TTC549 (cell line): ENCODE results near the gene LRP2BP.
"Not testable (repeated sequence)": the region's sequence is repeated elsewhere in the genome, so short reads cannot be mapped to it uniquely, and the experiment has no call there.

Experiments used
- FAIRE-seq: peaks from 2 replicates; lab custom pipeline; 2012; peaks lifted over from hg19 to GRCh38; lab: Jason Lieb, UNC

The LRP2BP gene

GRCh38 chr4:185361872-185362271 is 33.9 kb downstream of the LRP2BP start:
- no peak for FAIRE-seq

- FAIRE-seq: no peak
These were observed 35.8 kb downstream of the LRP2BP start for GRCh38 chr4:185359767-185360446.

- FAIRE-seq: no peak
These were observed 36.8 kb downstream of the LRP2BP start for GRCh38 chr4:185358959-185359358.

- no peak for FAIRE-seq
These were observed 37.2 kb downstream of the LRP2BP start for GRCh38 chr4:185358514-185358913.

GRCh38 chr4:185357733-185358440 is 37.8 kb downstream of the LRP2BP start:
- FAIRE-seq: no peak

- no peak for FAIRE-seq
These were observed 38.5 kb downstream of the LRP2BP start for GRCh38 chr4:185357211-185357610.

- no peak for FAIRE-seq
These were observed 43.0 kb downstream of the LRP2BP start for GRCh38 chr4:185352741-185353140.

GRCh38 chr4:185352202-185352601 is 43.5 kb downstream of the LRP2BP start:
- no peak for FAIRE-seq

- no peak for FAIRE-seq
These were observed 44.0 kb downstream of the LRP2BP start for GRCh38 chr4:185351691-185352090.

- no peak for FAIRE-seq
These were observed 48.6 kb downstream of the LRP2BP start for GRCh38 chr4:185346975-185347601.

- no peak for FAIRE-seq
These were observed 50.8 kb downstream of the LRP2BP start for GRCh38 chr4:185344743-185345538.

GRCh38 chr4:185343726-185344581 is 51.8 kb downstream of the LRP2BP start:
- no peak for FAIRE-seq

- FAIRE-seq: no peak
These were observed 53.9 kb downstream of the LRP2BP start for GRCh38 chr4:185341841-185342240.

- no peak for FAIRE-seq
These were observed 54.3 kb downstream of the LRP2BP start for GRCh38 chr4:185341377-185341776.

GRCh38 chr4:185339941-185340340 is 55.8 kb downstream of the LRP2BP start:
- FAIRE-seq: no peak

GRCh38 chr4:185335579-185335978 is 60.1 kb downstream of the LRP2BP start:
- no peak for FAIRE-seq

- no peak for FAIRE-seq
These were observed 61.4 kb downstream of the LRP2BP start for GRCh38 chr4:185334326-185334725.

- FAIRE-seq: no peak
These were observed 62.9 kb downstream of the LRP2BP start for GRCh38 chr4:185332575-185333464.

GRCh38 chr4:185329879-185330510 is 65.7 kb downstream of the LRP2BP start:
- not testable (repeated sequence) for FAIRE-seq

GRCh38 chr4:185328586-185328985 is 67.1 kb downstream of the LRP2BP start:
- FAIRE-seq: no peak
